Measurements from ENCODE around the gene MEF2A.

- TF ChIP-seq CTCF (conservative IDR thresholded peaks at IDR 0.05 in 1 of 2, IDR thresholded peaks at IDR 0.05 in 1 of 2; ENCODE audit: extremely low read depth in 1 of 2, insufficient read depth in 1 of 2, low read depth in 1 of 2, low read length in 2 of 2) (no peak), EZH2 (IDR thresholded peaks at IDR 0.05; ENCODE audit: borderline replicate concordance, low read length) (no peak)
Measured at GRCh38 chr15:99586121-99586520, 20.3 kb downstream of the MEF2A start.

Data from mammary epithelial cell (primary cell).